ENCODE measurements around the gene SH3BP2. TPM values are rescaled to one million over a fixed set of nuclear protein-coding genes. Genes with fewer than 3 reads are reported as not detected.

Gene SH3BP2
- total RNA-seq, result 64.3 and 72.7 TPM in 2 replicates

GRCh38 chr4:2792711-2793585 lies at the start of gene SH3BP2:
Gene SH3BP2, plus strand, starts transcription at chr4:2793085. Its CDS starts 27,533 bp downstream, at chr4:2820618.
- intact Hi-C loops (cut with micrococcal nuclease), result no loop called here
- Mint-ChIP-seq H3K4me3 (ENCODE audit: low read depth) (peak within 1 kb of the TSS; percentile 85), H3K9me3 (no peaks in the 10 kb centered on the region), H3K4me1 (ENCODE audit: low read depth) (peaks cover 36% of the 10 kb centered on the region), H3K36me3 (ENCODE audit: low read depth) (no peaks in the 10 kb centered on the region), H3K27ac (peak within 1 kb of the TSS; percentile 69), H3K27me3 (ENCODE audit: low read depth) (no peaks in the 10 kb centered on the region)
- no peak for DNase-seq (ENCODE audit: low spot score)

GRCh38 chr4:2743518-2744445 lies 49.1 kb upstream of the SH3BP2 start:
- H3K4me1 Mint-ChIP-seq (ENCODE audit: low read depth), result peaks cover 41% of the 10 kb centered on the region
- no peak overlapping the region for H3K4me3 Mint-ChIP-seq (ENCODE audit: low read depth)
- peaks cover 70% of the 10 kb centered on the region for H3K36me3 Mint-ChIP-seq (ENCODE audit: low read depth)
- intact Hi-C loops (cut with micrococcal nuclease), result no loop called here
- H3K27ac Mint-ChIP-seq, result no peak overlapping the region
- no peaks in the 10 kb centered on the region for H3K9me3 Mint-ChIP-seq
- no peaks in the 10 kb centered on the region for H3K27me3 Mint-ChIP-seq (ENCODE audit: low read depth)
- no peak for DNase-seq (ENCODE audit: low spot score)

- Mint-ChIP-seq H3K36me3 (ENCODE audit: low read depth) (peaks cover 73% of the 10 kb centered on the region), H3K4me1 (ENCODE audit: low read depth) (peaks cover 48% of the 10 kb centered on the region), H3K27me3 (ENCODE audit: low read depth) (no peaks in the 10 kb centered on the region), H3K4me3 (ENCODE audit: low read depth) (no peak overlapping the region), H3K27ac (peak overlapping the region; percentile 98), H3K9me3 (no peaks in the 10 kb centered on the region)
- DNase-seq (ENCODE audit: low spot score), result no peak
- intact Hi-C loops (cut with micrococcal nuclease), result loop anchor here (5.0 kb wide), 2 partner anchors 103 to 303 kb away; no protein-coding TSS in a partner anchor
Observed at GRCh38 chr4:2744576-2745270, 48.2 kb upstream of the SH3BP2 start.

- intact Hi-C loops (cut with micrococcal nuclease), result loop anchor here (5.0 kb wide), 2 partner anchors 102 to 302 kb away; no protein-coding TSS in a partner anchor
- peaks cover 75% of the 10 kb centered on the region for H3K36me3 Mint-ChIP-seq (ENCODE audit: low read depth)
Observed at GRCh38 chr4:2745516-2745915, 47.4 kb upstream of the SH3BP2 start.

GRCh38 chr4:2745981-2746806 lies 46.7 kb upstream of the SH3BP2 start:
- DNase-seq (ENCODE audit: low spot score), result peak; percentile 84
- H3K9me3 Mint-ChIP-seq, result no peaks in the 10 kb centered on the region
- peaks cover 74% of the 10 kb centered on the region for H3K36me3 Mint-ChIP-seq (ENCODE audit: low read depth)
- H3K27ac Mint-ChIP-seq, result peak overlapping the region; percentile 98
- peak overlapping the region; percentile 63 for H3K4me3 Mint-ChIP-seq (ENCODE audit: low read depth)
- no peaks in the 10 kb centered on the region for H3K27me3 Mint-ChIP-seq (ENCODE audit: low read depth)
- peaks cover 53% of the 10 kb centered on the region for H3K4me1 Mint-ChIP-seq (ENCODE audit: low read depth)
- intact Hi-C loops (cut with micrococcal nuclease), result loop anchor here (1.0 to 5.0 kb wide), 9 partner anchors 10 to 301 kb away; partner anchors contain the start of genes GRK4, NOP14, RNF4 and TNIP2

More at GRCh38 chr4:2745516-2745915, 47.4 kb upstream of the SH3BP2 start:
- Mint-ChIP-seq H3K4me1 (ENCODE audit: low read depth) (peaks cover 53% of the 10 kb centered on the region), H3K27ac (peak overlapping the region; percentile 98), H3K4me3 (ENCODE audit: low read depth) (peak overlapping the region; percentile 21), H3K27me3 (ENCODE audit: low read depth) (no peaks in the 10 kb centered on the region), H3K9me3 (no peaks in the 10 kb centered on the region)
- no peak for DNase-seq (ENCODE audit: low spot score)

- Mint-ChIP-seq H3K4me3 (ENCODE audit: low read depth) (peak overlapping the region; percentile 81), H3K27me3 (ENCODE audit: low read depth) (no peaks in the 10 kb centered on the region), H3K9me3 (no peaks in the 10 kb centered on the region), H3K36me3 (ENCODE audit: low read depth) (peaks cover 72% of the 10 kb centered on the region), H3K4me1 (ENCODE audit: low read depth) (peaks cover 53% of the 10 kb centered on the region), H3K27ac (peak overlapping the region; percentile 98)
- intact Hi-C loops (cut with micrococcal nuclease), result loop anchor here (1.0 to 5.0 kb wide), 9 partner anchors 9 to 300 kb away; partner anchors contain the start of genes GRK4, NOP14, RNF4 and TNIP2
- DNase-seq (ENCODE audit: low spot score), result no peak
Observed at GRCh38 chr4:2746891-2747695, 45.8 kb upstream of the SH3BP2 start.

- H3K36me3 Mint-ChIP-seq (ENCODE audit: low read depth), result peaks cover 50% of the 10 kb centered on the region
- H3K27me3 Mint-ChIP-seq (ENCODE audit: low read depth), result no peaks in the 10 kb centered on the region
- no peak overlapping the region for H3K4me3 Mint-ChIP-seq (ENCODE audit: low read depth)
- DNase-seq (ENCODE audit: low spot score), result no peak
- intact Hi-C loops (cut with micrococcal nuclease), result no loop called here
- no peak overlapping the region for H3K27ac Mint-ChIP-seq
- H3K4me1 Mint-ChIP-seq (ENCODE audit: low read depth), result peaks cover 47% of the 10 kb centered on the region
- no peaks in the 10 kb centered on the region for H3K9me3 Mint-ChIP-seq
Observed at GRCh38 chr4:2750719-2751605, 41.9 kb upstream of the SH3BP2 start.

- Mint-ChIP-seq H3K4me3 (ENCODE audit: low read depth) (no peak overlapping the region), H3K36me3 (ENCODE audit: low read depth) (peaks cover 29% of the 10 kb centered on the region), H3K4me1 (ENCODE audit: low read depth) (peaks cover 30% of the 10 kb centered on the region), H3K27ac (no peak overlapping the region), H3K27me3 (ENCODE audit: low read depth) (no peaks in the 10 kb centered on the region), H3K9me3 (no peaks in the 10 kb centered on the region)
- intact Hi-C loops (cut with micrococcal nuclease), result no loop called here
- DNase-seq (ENCODE audit: low spot score), result no peak
Observed at GRCh38 chr4:2753436-2753835, 39.4 kb upstream of the SH3BP2 start.

- Mint-ChIP-seq H3K4me1 (ENCODE audit: low read depth) (peaks cover 22% of the 10 kb centered on the region), H3K36me3 (ENCODE audit: low read depth) (peaks cover 22% of the 10 kb centered on the region)
Observed at GRCh38 chr4:2754848-2755819, 37.8 kb upstream of the SH3BP2 start.

More at GRCh38 chr4:2754848-2755819, 37.8 kb upstream of the SH3BP2 start:
- Mint-ChIP-seq H3K27ac (peak overlapping the region; percentile 70), H3K9me3 (no peaks in the 10 kb centered on the region), H3K4me3 (ENCODE audit: low read depth) (peak overlapping the region; percentile 88), H3K27me3 (ENCODE audit: low read depth) (no peaks in the 10 kb centered on the region)
- intact Hi-C loops (cut with micrococcal nuclease), result no loop called here
- no peak for DNase-seq (ENCODE audit: low spot score)

All from activated T-helper 2 cell treated with anti-CD3 and anti-CD28 coated beads, Interferon-gamma antibody, Interleukin-2, Interleukin-4, amounts not matched to agents 10 μg/mL and 5 μg/mL and 100 μg/mL, durations not matched to agents 14 hours and 24 hours and 36 hours (primary cell).